Muscle layer of colon (tissue), 2 donors: Measurements from ENCODE around the gene HACE1.
"Not testable (repeated sequence)": the region's sequence is repeated elsewhere in the genome, so short reads cannot be mapped to it uniquely, and the experiment has no call there.

ENCODE experiments used
- H3K27ac ChIP-seq: one replicate; pipeline ENCODE4 v1.7.0; 2013; ENCODE audit warnings: low read depth, mild to moderate bottlenecking, low read length, moderate library complexity
- H3K27me3 ChIP-seq, 2 donors: one replicate each; pipeline ENCODE4 v1.7.0; 2013; ENCODE audit warnings: low read length in 2 of 2, mild to moderate bottlenecking in 2 of 2; ENCODE audit not compliant: insufficient read depth in 2 of 2, control insufficient read depth in 1 of 2
- H3K36me3 ChIP-seq: one replicate; pipeline ENCODE4 v1.7.0; 2013; ENCODE audit warnings: mild to moderate bottlenecking, low read length; ENCODE audit not compliant: insufficient read depth
- H3K4me1 ChIP-seq: one replicate; pipeline ENCODE4 v1.7.0; 2013; ENCODE audit warnings: mild to moderate bottlenecking, low read length; ENCODE audit not compliant: insufficient read depth
- H3K4me3 ChIP-seq, 2 donors: one replicate each; pipeline ENCODE4 v1.7.0; 2013; ENCODE audit warnings: low read length in 2 of 2, low read depth in 1 of 2, mild to moderate bottlenecking in 1 of 2, moderate library complexity in 1 of 2
- H3K9ac ChIP-seq: one replicate; pipeline ENCODE4 v1.7.0; 2013; ENCODE audit warnings: low read length
- H3K9me3 ChIP-seq: one replicate; pipeline ENCODE4 v1.7.0; 2013; ENCODE audit warnings: mild to moderate bottlenecking, low read length
- donor health status: abdominal sarcoma.
- donor health status: Adenocarcinoma of cecum.

Gene HACE1

DNA sequence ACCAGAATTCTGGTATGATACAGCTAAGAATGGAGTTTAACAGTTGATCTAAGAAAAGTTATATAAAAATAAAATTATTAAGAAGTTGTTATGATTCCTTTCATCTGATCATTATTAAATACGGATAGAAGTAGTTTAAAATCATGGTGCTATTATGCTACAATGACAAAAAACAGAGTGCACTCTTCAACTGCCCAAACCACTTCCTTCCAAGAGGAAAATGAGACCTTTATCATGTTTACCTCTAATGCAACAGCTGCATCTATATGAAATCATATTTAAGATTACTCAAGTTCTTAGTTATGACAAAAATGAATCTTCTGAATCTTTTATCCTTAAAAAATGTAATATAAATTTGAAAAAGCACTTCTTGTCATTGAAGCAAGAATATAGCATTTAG lies 31.2 kb downstream of the HACE1 start:
- Histone ChIP-seq H3K4me3 (no peak overlapping the region), H3K36me3 (no peaks in the 10 kb centered on the region), H3K9me3 (no peaks in the 10 kb centered on the region), H3K9ac (no peak overlapping the region), H3K27ac (no peak overlapping the region), H3K4me1 (no peaks in the 10 kb centered on the region), H3K27me3 (no peaks in the 10 kb centered on the region)

DNA sequence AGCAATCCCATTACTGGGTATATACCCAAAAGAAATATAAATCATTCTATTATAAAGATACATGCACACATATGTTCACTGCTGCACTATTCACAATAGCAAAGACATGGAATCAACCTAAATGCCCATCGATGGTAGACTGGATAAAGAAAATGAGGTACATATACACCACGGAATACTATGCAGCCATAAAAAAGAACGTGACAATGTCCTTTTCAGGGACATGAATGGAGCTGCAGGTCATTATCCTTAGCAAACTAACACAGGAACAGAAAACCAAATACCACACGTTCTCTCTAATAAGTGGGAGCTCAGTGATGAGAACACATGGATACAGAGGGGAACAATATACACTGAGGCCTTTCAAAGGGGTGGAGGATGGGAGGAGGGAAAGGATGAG lies 38.9 kb downstream of the HACE1 start:
- H3K27ac ChIP-seq, H3K4me3 ChIP-seq, H3K9ac ChIP-seq, H3K36me3 ChIP-seq, H3K27me3 ChIP-seq, H3K9me3 ChIP-seq, H3K4me1 ChIP-seq: not testable (repeated sequence)

DNA sequence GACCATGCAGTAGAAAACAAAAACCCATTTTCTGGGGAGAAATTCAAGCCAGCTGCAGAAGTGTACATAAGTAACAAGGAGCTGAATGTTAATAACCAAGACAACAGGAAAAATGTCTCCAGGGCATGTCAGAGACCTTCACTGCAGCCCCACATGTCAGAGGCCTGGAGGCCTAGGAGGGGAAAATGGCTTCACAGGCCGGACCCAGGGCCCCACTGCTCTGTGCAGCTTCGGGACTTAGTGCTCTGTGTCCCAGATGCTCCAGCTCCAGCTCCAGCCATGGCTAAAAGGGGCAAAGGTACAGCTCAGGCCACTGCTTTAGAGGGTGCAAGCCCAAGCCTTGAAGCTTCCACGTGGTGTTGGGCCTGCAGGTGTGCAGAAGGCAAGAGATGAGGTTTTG lies 43.6 kb downstream of the HACE1 start:
- Histone ChIP-seq H3K4me1 (no peaks in the 10 kb centered on the region), H3K27me3 (no peaks in the 10 kb centered on the region), H3K4me3 (no peak overlapping the region), H3K9me3 (no peaks in the 10 kb centered on the region), H3K36me3 (no peaks in the 10 kb centered on the region), H3K27ac (no peak overlapping the region), H3K9ac (no peak overlapping the region)

DNA sequence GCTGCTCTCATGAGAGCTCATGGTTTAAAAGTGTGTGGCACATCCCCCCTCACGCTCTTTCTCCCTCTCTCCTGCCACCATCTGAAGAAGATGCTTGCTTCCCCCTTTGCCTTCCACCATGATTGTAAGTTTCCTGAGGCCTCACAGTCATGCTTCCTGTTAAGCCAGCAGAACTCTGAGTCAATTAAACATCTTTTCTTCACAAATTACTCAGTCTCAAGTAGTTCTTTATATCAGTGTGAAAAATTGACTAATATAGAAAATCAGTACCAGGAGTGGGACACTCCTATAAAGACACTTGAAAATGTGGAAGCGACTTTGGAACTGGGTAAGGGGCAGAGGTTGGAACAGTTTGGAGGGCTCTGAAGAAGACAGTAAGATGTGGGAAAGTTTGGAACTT lies 45.0 kb downstream of the HACE1 start:
- H3K27ac ChIP-seq = no peak overlapping the region
- H3K36me3 ChIP-seq = no peaks in the 10 kb centered on the region
- H3K4me1 ChIP-seq = no peaks in the 10 kb centered on the region
- no peak overlapping the region for H3K9ac ChIP-seq
- no peaks in the 10 kb centered on the region for H3K9me3 ChIP-seq
- no peak overlapping the region for H3K4me3 ChIP-seq
- H3K27me3 ChIP-seq = no peaks in the 10 kb centered on the region

DNA sequence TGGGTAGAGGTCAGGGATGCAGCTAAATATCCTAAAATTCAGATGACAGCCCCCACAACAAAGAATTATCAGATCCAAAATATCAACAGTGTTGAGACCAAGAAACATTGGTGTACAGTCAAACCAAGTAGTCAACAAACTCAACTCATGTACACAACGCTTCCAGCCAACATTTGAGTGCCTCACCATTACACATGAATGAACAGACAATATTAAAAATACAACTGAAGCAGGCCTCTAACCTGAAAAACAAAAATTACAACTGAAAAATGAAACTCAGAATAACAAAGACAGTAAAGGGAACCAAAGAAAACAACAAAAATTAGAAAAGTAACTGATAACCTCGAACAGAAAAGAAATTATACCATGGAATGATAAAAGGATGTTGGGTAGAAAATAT lies 46.2 kb downstream of the HACE1 start:
- H3K9ac ChIP-seq = no peak overlapping the region
- H3K9me3 ChIP-seq = no peaks in the 10 kb centered on the region
- H3K4me3 ChIP-seq = no peak overlapping the region
- no peaks in the 10 kb centered on the region for H3K27me3 ChIP-seq
- H3K27ac ChIP-seq = no peak overlapping the region
- H3K4me1 ChIP-seq = no peaks in the 10 kb centered on the region
- H3K36me3 ChIP-seq = no peaks in the 10 kb centered on the region

DNA sequence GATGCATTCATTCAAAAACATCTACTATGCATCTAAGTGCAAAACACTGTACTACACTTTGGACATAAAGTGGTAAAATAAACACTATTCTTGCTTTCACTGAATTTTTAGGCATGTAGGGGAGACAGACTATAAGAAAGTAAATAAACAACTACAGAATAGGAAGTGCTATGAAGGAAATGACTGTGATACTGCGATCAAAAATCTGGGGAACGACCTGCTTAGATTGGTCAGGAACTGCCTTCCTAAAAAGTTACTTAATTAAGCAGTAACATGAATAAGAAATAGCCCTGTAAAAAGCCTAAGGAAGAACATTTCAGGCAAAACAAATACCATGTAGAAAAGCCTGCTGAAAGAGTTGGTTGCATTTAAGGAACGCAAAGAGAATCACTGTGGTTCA lies 50.6 kb downstream of the HACE1 start:
- Histone ChIP-seq H3K4me3 (no peak overlapping the region), H3K9ac (no peak overlapping the region), H3K4me1 (no peaks in the 10 kb centered on the region), H3K27ac (no peak overlapping the region), H3K36me3 (no peaks in the 10 kb centered on the region), H3K27me3 (no peaks in the 10 kb centered on the region), H3K9me3 (no peaks in the 10 kb centered on the region)

DNA sequence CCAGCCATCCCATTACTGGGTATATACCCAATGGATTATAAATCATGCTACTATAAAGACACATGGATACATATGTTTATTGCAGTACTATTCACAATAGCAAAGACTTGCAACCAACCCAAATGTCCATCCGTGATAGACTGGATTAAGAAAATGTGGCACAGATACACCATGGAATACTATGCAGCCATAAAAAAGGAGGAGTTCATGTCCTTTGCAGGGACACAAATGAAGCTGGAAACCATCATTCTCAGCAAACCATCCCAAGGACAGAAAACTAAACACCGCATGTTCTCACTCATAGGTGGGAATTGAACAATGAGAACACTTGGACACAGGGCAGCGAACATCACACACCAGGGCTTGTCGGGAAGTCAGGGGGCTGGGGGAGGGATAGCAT lies 54.4 kb downstream of the HACE1 start:
- not testable (repeated sequence) for H3K36me3 ChIP-seq, H3K4me1 ChIP-seq

DNA sequence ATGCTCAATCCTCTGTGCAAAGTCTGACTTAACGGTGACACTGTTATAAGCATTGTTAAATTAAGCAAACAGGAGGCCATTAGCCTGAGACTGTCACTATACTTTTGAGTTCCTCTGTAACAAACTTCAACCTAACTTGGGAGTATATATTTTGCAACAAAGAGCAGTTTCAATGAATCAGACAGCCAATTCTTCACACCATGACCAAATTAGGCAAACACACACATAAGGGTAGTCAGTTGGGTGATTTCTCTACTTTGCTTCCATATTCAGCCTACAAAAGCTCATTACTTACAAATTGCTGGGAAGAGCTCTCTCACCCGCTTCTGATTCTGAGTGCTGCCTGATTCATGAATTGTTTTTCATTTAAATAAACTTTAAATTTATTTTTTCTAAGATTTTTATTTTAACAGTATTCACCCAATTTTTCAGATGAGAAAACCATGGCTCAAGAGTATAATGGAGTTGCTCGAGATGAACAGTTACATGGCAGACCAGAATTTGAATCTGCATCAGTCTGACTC lies 60.5 kb downstream of the HACE1 start:
- no peaks in the 10 kb centered on the region for H3K36me3 ChIP-seq
- H3K9me3 ChIP-seq = no peaks in the 10 kb centered on the region
- no peaks in the 10 kb centered on the region for H3K27me3 ChIP-seq
- no peak overlapping the region for H3K27ac ChIP-seq
- H3K4me3 ChIP-seq = no peak overlapping the region
- H3K4me1 ChIP-seq = no peaks in the 10 kb centered on the region
- H3K9ac ChIP-seq = no peak overlapping the region

More for the DNA sequence above, 54.4 kb downstream of the HACE1 start:
- not testable (repeated sequence) for H3K9ac ChIP-seq, H3K4me3 ChIP-seq, H3K27me3 ChIP-seq, H3K27ac ChIP-seq, H3K9me3 ChIP-seq

DNA sequence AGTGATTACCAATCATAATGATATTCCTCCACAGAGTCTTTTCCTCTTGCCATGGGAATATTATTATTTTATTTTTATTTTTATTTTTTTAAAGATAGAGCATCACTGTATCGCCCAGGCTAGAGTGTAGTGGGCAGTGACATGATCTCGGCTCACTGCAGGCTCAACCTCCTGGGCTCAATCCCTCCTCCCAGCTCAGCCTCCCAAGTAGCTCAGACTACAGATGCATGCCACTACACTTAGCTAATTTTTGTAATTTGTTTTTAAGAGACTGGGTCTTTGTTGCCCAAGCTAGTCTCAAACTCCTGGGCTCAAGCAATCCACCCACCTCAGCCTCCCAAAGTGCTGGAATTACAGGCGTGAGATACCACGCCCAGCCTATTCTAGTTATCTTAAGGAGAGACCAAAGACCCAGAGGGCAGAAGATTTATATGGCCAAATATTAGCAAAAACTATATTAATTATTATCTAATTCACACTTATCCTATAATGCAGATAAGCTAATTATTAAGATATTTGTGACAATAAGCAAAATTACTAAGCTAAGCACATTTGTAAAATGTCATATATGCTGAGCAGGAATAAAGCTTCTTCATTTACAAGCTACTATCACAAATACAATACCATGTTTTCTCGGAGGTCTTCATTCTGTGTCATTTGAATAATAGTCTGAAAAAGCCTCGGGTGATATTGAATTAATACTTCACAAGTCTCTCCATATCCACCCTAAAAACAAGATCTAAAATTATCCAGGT lies 63.5 kb downstream of the HACE1 start:
- H3K4me1 ChIP-seq = no peaks in the 10 kb centered on the region
- H3K9ac ChIP-seq = no peak overlapping the region
- no peaks in the 10 kb centered on the region for H3K36me3 ChIP-seq
- H3K4me3 ChIP-seq = no peak overlapping the region
- no peaks in the 10 kb centered on the region for H3K27me3 ChIP-seq
- H3K9me3 ChIP-seq = no peaks in the 10 kb centered on the region
- H3K27ac ChIP-seq = no peak overlapping the region

DNA sequence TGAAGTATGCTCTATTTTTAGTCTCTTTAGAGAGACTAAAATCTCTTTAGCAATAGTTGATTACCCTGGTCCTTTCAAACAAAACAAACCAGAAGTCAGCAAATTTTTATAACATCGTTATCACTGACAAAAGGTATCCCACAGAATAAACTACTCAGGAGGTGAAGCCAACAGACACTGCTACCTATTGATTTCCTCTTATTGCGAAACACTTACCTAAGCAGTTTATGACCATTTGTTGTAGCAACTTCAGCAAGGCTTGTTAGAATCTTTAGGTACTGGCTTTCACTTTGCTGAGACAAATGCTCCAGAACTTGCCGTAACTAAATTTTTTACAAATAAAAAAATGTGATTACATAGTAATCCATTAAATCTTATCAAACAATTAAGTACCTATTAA lies 64.4 kb downstream of the HACE1 start:
- no peak overlapping the region for H3K9ac ChIP-seq
- H3K9me3 ChIP-seq = no peaks in the 10 kb centered on the region
- H3K4me1 ChIP-seq = no peaks in the 10 kb centered on the region
- no peaks in the 10 kb centered on the region for H3K36me3 ChIP-seq
- H3K27ac ChIP-seq = no peak overlapping the region
- no peak overlapping the region for H3K4me3 ChIP-seq
- H3K27me3 ChIP-seq = no peaks in the 10 kb centered on the region

DNA sequence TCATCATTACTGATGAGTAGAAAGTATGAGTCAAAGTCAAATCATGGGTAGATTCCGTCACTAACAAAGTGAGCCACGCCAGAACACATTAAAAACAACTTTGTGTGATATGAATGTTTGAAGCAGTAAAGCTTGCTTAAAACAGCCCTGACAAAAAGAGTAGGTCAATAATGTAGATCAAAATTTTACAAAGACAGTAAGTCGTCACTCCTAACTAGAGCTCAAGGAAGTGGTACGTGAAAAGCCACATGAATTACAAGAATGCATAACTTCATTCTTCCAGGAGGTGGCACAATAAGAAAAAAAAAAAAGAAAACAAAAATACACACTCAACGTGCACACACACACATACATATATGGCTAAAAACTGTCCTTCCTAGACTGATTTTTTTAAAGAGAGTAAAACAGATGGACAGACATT lies 69.9 kb downstream of the HACE1 start:
- H3K9me3 ChIP-seq = no peaks in the 10 kb centered on the region
- no peaks in the 10 kb centered on the region for H3K4me1 ChIP-seq
- H3K4me3 ChIP-seq = no peak overlapping the region
- no peak overlapping the region for H3K9ac ChIP-seq
- no peak overlapping the region for H3K27ac ChIP-seq
- H3K36me3 ChIP-seq = no peaks in the 10 kb centered on the region
- no peaks in the 10 kb centered on the region for H3K27me3 ChIP-seq

DNA sequence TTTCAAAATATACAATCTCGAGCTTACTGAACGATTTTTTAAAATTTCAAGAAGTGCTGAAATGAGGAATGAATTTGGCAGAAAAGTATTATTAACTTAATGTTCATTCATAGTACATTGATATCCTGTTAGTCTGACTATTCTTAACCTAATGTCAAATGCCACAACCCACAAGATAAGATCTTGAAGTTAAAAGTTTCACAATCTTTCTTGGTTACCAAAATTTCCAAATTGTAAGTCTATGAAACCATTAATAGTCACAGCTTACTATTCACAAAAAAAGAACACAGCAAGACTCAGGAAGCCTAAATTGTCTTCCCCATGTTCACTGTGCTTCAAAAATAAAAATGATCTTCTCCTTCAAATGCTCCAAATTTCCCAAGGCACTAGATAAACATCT lies 71.3 kb downstream of the HACE1 start:
- no peak overlapping the region for H3K4me3 ChIP-seq
- H3K27me3 ChIP-seq = no peaks in the 10 kb centered on the region
- no peak overlapping the region for H3K27ac ChIP-seq
- H3K4me1 ChIP-seq = no peaks in the 10 kb centered on the region
- peaks cover 9% of the 10 kb centered on the region for H3K36me3 ChIP-seq
- no peak overlapping the region for H3K9ac ChIP-seq
- no peaks in the 10 kb centered on the region for H3K9me3 ChIP-seq
